ENCODE results near the gene PLEKHG2.

The PLEKHG2 gene

GRCh38 chr19:39397360-39398296 lies 14.8 kb upstream of the PLEKHG2 start:
- peak overlapping the region; percentile 100 for H3K27ac ChIP-seq
- ChIA-PET POLR2A (ENCODE audit: low non-redundant PET) (interaction anchor here (0.8 to 1.7 kb wide), 7 partner anchors 9 to 38 kb away, joined by 3 to 13 read pairs (median 6); partner anchors contain the start of genes RPS16 and ZFP36), CTCF (interaction anchor here (0.5 to 3.4 kb wide), 15 partner anchors 9 to 1321 kb away, joined by 3 to 55 read pairs (median 5); partner anchors contain the start of genes PLEKHG2, RPS16 and TIMM50)
- DNase-seq (ENCODE audit: low spot score), result peak; percentile 76
- peak; percentile 95 for TF ChIP-seq CTCF (conservative IDR thresholded peaks at IDR 0.05; ENCODE audit: low read depth)

GRCh38 chr19:39398297-39398864 lies 14.1 kb upstream of the PLEKHG2 start:
- POLR2A ChIA-PET (ENCODE audit: low non-redundant PET), result interaction anchor here (0.8 to 1.7 kb wide), 6 partner anchors 8 to 37 kb away, joined by 3 to 13 read pairs (median 6); partner anchors contain the start of genes RPS16 and ZFP36
- DNase-seq (ENCODE audit: low spot score), result peak; percentile 84
- CTCF ChIA-PET, result interaction anchor here (0.5 to 3.4 kb wide), 13 partner anchors 8 to 798 kb away, joined by 3 to 55 read pairs (median 5); partner anchors contain the start of genes PLEKHG2, RPS16 and TIMM50
- peak overlapping the region; percentile 100 for H3K27ac ChIP-seq
- no peak for TF ChIP-seq CTCF (conservative IDR thresholded peaks at IDR 0.05; ENCODE audit: low read depth)

- CTCF ChIA-PET, result no interaction called here
- DNase-seq (ENCODE audit: low spot score), result no peak
- TF ChIP-seq CTCF (conservative IDR thresholded peaks at IDR 0.05; ENCODE audit: low read depth), result no peak
- POLR2A ChIA-PET (ENCODE audit: low non-redundant PET), result no interaction called here
- peak overlapping the region; percentile 100 for H3K27ac ChIP-seq
Observed at GRCh38 chr19:39399668-39400050, 12.8 kb upstream of the PLEKHG2 start.

GRCh38 chr19:39400061-39400460 lies 12.4 kb upstream of the PLEKHG2 start:
- POLR2A ChIA-PET (ENCODE audit: low non-redundant PET), result no interaction called here

GRCh38 chr19:39401070-39401548 lies 11.4 kb upstream of the PLEKHG2 start:
- no peak for TF ChIP-seq CTCF (conservative IDR thresholded peaks at IDR 0.05; ENCODE audit: low read depth)
- POLR2A ChIA-PET (ENCODE audit: low non-redundant PET), result interaction anchor here (0.7 to 2.0 kb wide), 2 partner anchors 11 to 59 kb away, joined by 3 to 10 read pairs; partner anchors contain the start of genes PLEKHG2 and SAMD4B

More at GRCh38 chr19:39400061-39400460, 12.4 kb upstream of the PLEKHG2 start:
- CTCF ChIA-PET, result interaction anchor here (0.5 kb wide), 1 partner anchor 414 kb away, joined by 3 read pairs; no protein-coding TSS in a partner anchor
- no peak for DNase-seq (ENCODE audit: low spot score)
- no peak for TF ChIP-seq CTCF (conservative IDR thresholded peaks at IDR 0.05; ENCODE audit: low read depth)
- H3K27ac ChIP-seq, result peak overlapping the region; percentile 100

More at GRCh38 chr19:39401070-39401548, 11.4 kb upstream of the PLEKHG2 start:
- DNase-seq (ENCODE audit: low spot score), result no peak
- CTCF ChIA-PET, result interaction anchor here (1.5 kb wide), 1 partner anchor 11 kb away, joined by 5 read pairs; the partner anchor contains the start of gene PLEKHG2
- peak overlapping the region; percentile 100 for H3K27ac ChIP-seq

Data from RWPE1 (cell line).